GM12878 (cell line): ENCODE data around the gene XG. TPM values are rescaled to one million over a fixed set of nuclear protein-coding genes. Genes with fewer than 3 reads are reported as not detected.

ENCODE experiments used
- ATAC-seq: fragments of 200-7000 bp; cut with Tn5 transposase; 3 replicates; pipeline ENCODE4 v1.9.1; 2020; ENCODE audit warnings: mild to moderate bottlenecking, moderate library complexity
- BruUV-seq: library from RNA; stranded (reverse); fragments of 400-500 nt; replicated peaks from 2 replicates; lab custom pipeline; 2021; lab: Mats Ljungman, UMichigan
- CTCF ChIA-PET: fragments of 300-600 bp; sonication (Branson Sonifier 250); formaldehyde crosslinking; extraction: SDS; loops from one replicate; lab custom pipeline; 2021; ENCODE audit warnings: inconsistent platforms; lab: Yijun Ruan, JAX
- POLR2A ChIA-PET: fragments of 350-600 bp; formaldehyde crosslinking; extraction: SDS; loops from one replicate; lab custom pipeline; 2021; ENCODE audit warnings: inconsistent platforms; lab: Charles Lee
- RAD21 ChIA-PET: fragments of 300-600 bp; sonication (Branson Sonifier 250); formaldehyde crosslinking; loops from one replicate; lab custom pipeline; 2023; ENCODE audit warnings: antibody characterized with exemption; ENCODE audit not compliant: unreplicated experiment; lab: Charles Lee
- SMC1A ChIA-PET: fragments of 300-600 bp; sonication (Branson Sonifier 250); formaldehyde crosslinking; loops from one replicate; lab custom pipeline; 2023; ENCODE audit not compliant: unreplicated experiment, uncharacterized antibody; lab: Charles Lee
- DNase-seq: peaks from one replicate; pipeline ENCODE4 v3.0.0-alpha.2; 2011; ENCODE audit warnings: low read depth, low spot score
- FAIRE-seq: peaks from 3 replicates; lab custom pipeline; 2011; peaks lifted over from hg19 to GRCh38; lab: Jason Lieb, UNC
- H2AFZ ChIP-seq: 2 replicates; pipeline ENCODE4 v1.6.0; 2011; ENCODE audit warnings: low read depth, low read length, control low read depth; ENCODE audit not compliant: control insufficient read depth
- H3K27ac ChIP-seq: 2 replicates; pipeline ENCODE4 v1.5.1; 2011; ENCODE audit warnings: control low read depth; ENCODE audit not compliant: control insufficient read depth, insufficient read depth
- H3K27me3 ChIP-seq, 2 experiments: replicated peaks in 1 of 2; 2 replicates each; pipeline versions ENCODE4 v1.6.0 to v1.6.1; 2011; ENCODE audit warnings: low read length in 1 of 2; ENCODE audit not compliant: control insufficient read depth in 2 of 2, insufficient read depth in 2 of 2
- H3K36me3 ChIP-seq, 2 experiments: 2 replicates each; pipeline ENCODE4 v1.5.1; 2011; ENCODE audit warnings: low read length in 1 of 2; ENCODE audit not compliant: control insufficient read depth in 2 of 2, insufficient read depth in 2 of 2
- H3K4me1 ChIP-seq: 2 replicates; pipeline ENCODE4 v1.6.1; 2011; ENCODE audit warnings: mild to moderate bottlenecking, low read length, moderate library complexity, mixed read lengths; ENCODE audit not compliant: control insufficient read depth, insufficient read depth
- H3K4me2 ChIP-seq: 2 replicates; pipeline ENCODE4 v1.6.0; 2011; ENCODE audit warnings: control low read depth; ENCODE audit not compliant: control insufficient read depth, insufficient read depth
- H3K4me3 ChIP-seq: fragments of 200-600 bp; sonication (generic); 2 replicates; pipeline ENCODE4 v1.5.1; 2016
- H3K79me2 ChIP-seq: 2 replicates; pipeline ENCODE4 v1.6.0; 2011; ENCODE audit warnings: low read length; ENCODE audit not compliant: control insufficient read depth, insufficient read depth
- H3K9ac ChIP-seq: 2 replicates; pipeline ENCODE4 v1.8.0; 2011; ENCODE audit warnings: low read length, control low read depth, mixed read lengths; ENCODE audit not compliant: control insufficient read depth, insufficient read depth
- H3K9me3 ChIP-seq: replicated peaks from 3 replicates; pipeline ENCODE4 v1.5.1; 2011; ENCODE audit warnings: mild to moderate bottlenecking, low read length; ENCODE audit not compliant: control insufficient read depth, insufficient read depth
- H4K20me1 ChIP-seq: 2 replicates; pipeline ENCODE4 v1.6.0; 2011; ENCODE audit not compliant: control insufficient read depth, insufficient read depth
- ASH2L ChIP-seq: fragments of 300-600, 200-600 bp; sonication (generic); IDR thresholded peaks from 2 replicates; pipeline ENCODE4 v1.6.1; 2017; ENCODE audit warnings: low read depth, mild to moderate bottlenecking, borderline replicate concordance
- CHD4 ChIP-seq: fragments of 200-600 bp; sonication (generic); IDR thresholded peaks from 2 replicates; pipeline ENCODE4 v1.6.1; 2016; ENCODE audit warnings: mild to moderate bottlenecking
- DPF2 ChIP-seq: fragments of 450-650 bp; IDR thresholded peaks from 2 replicates; pipeline ENCODE4 v1.6.1; 2017; ENCODE audit warnings: mild to moderate bottlenecking
- ESRRA ChIP-seq: IDR thresholded peaks from 2 replicates; pipeline ENCODE4 v1.6.1; 2012; ENCODE audit warnings: mild to moderate bottlenecking, low read length, improper control_type of control experiment
- MYB ChIP-seq: fragments of 150-350 bp; IDR thresholded peaks from 2 replicates; pipeline ENCODE4 v1.6.1; 2014; ENCODE audit warnings: mild to moderate bottlenecking, low read depth, low read length, borderline replicate concordance
- SIN3A ChIP-seq: IDR thresholded peaks from 2 replicates; pipeline ENCODE4 v1.6.1; 2012; ENCODE audit warnings: low read depth, low read length, improper control_type of control experiment
- SMAD1 ChIP-seq: fragments of 450-650 bp; IDR thresholded peaks from 2 replicates; pipeline ENCODE4 v1.6.1; 2018; ENCODE audit warnings: mild to moderate bottlenecking, low read depth; ENCODE audit not compliant: partially characterized antibody
- SREBF2 ChIP-seq: IDR thresholded peaks from 2 replicates; pipeline ENCODE4 v1.6.1; 2012; ENCODE audit warnings: mild to moderate bottlenecking, low read length
- WGBS: methylation state at CpG from one replicate; pipeline ENCODE4 v1.1.6; 2016; ENCODE audit warnings: low lambda C conversion rate; ENCODE audit not compliant: insufficient replicate concordance, insufficient coverage; ENCODE audit errors: missing lambda C conversion rate; 5-methylcytosine and 5-hydroxymethylcytosine counted together
- in situ Hi-C: fragments of 300-500 bp; cut with MboI; formaldehyde crosslinking; loops from 9 replicates; pipeline ENCODE4 v1.14.3; 2018; ENCODE audit warnings: mixed read lengths
- intact Hi-C: fragments of 100-400 bp; cut with micrococcal nuclease; formaldehyde crosslinking; loops from one replicate; pipeline ENCODE4 v1.14.2; 2022; ENCODE audit not compliant: unreplicated experiment
- polyA plus RNA-seq, 11 experiments: library from polyadenylated mRNA; depleted of rRNA in 4 of 11; unstranded in 6 of 11; stranded (reverse) in 5 of 11; fragments of >200 nt; fragmentation: Nextera tagmentation in 4 of 11; fragmentation: Illumina TruSeq in 1 of 11; extraction: Ambion mirVana in 4 of 11; extraction: Trizol in 1 of 11; gene quantifications; 1 replicate in 1 of 11; 2 replicates in 10 of 11; pipeline versions ENCODE4 v1.2.1 to v1.2.3, GENCODE V29; 2011 to 2016; ENCODE audit warnings: inconsistent platforms in 2 of 11, missing spikeins in 2 of 11, low read depth in 1 of 11
- total RNA-seq, 4 experiments: library from RNA; depleted of rRNA in 3 of 4; stranded (reverse); fragments of >200 nt in 3 of 4; fragmentation: Illumina TruSeq in 1 of 4; extraction: Trizol in 1 of 4; gene quantifications; 2 replicates each; pipeline versions ENCODE4 v1.2.1 to v1.2.3, GENCODE V29; 2013 to 2021
- TF ChIP-seq, protein P1 (sequence below): IDR thresholded peaks from 2 replicates; pipeline ENCODE4 v1.6.1; 2012; ENCODE audit warnings: low read depth, low read length, improper control_type of control experiment

The XG gene
- total and polyA plus RNA-seq, 10 of the 15 experiments (the other 5 are each of a cell fraction or from before 2014, with no cell fraction given): not detected

DNA sequence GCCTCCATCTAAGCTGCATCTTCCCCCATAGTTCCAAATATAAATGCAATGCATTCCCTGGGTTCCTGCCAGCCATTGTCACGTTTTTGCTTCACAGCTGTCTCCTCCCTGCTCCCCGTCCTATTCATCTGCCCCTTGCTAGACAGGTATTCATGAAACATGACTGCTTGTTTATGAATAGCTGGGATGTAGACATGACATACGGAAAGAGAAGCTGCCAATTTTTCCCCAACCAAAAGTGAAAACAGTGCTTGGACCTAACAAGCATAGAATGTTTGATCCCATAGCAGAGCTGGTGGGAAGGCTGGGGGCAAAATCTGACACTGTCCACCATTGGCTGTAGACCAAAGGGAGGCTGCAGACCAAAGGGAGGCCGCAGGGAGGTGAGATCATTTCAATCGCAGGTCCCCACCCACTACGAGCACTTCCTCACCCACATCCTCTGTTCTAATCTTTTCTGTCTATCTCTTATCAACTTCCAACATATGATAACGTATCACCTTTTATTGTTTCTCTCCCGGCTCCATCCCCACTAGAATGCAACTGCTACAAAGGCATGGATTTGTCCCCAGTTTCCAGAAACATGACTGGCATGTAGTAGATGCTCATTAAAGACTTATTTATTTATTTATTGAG, 68.4 kb downstream of the XG start:
- H3K79me2 ChIP-seq: no peaks in the 10 kb centered on the region
- ChIA-PET CTCF (interaction anchor here (1.3 to 2.8 kb wide), 3 partner anchors 9 to 38 kb away, joined by 3 to 10 read pairs (median 5); no protein-coding TSS in a partner anchor), POLR2A (no interaction called here), RAD21 (no interaction called here), SMC1A (interaction anchor here (1.8 kb wide), 1 partner anchor 38 kb away, joined by 5 read pairs; no protein-coding TSS in a partner anchor)
- H3K4me2 ChIP-seq: no peak overlapping the region
- no peak overlapping the region for H3K27ac ChIP-seq
- no peak overlapping the region for H3K4me3 ChIP-seq
- no peaks in the 10 kb centered on the region for H3K36me3 ChIP-seq
- ATAC-seq (no peak), DNase-seq (no peak), FAIRE-seq (no peak)
- H4K20me1 ChIP-seq: no peaks in the 10 kb centered on the region
- H3K27me3 ChIP-seq: no peaks in the 10 kb centered on the region; a peak in 1 of 4 replicates
- intact Hi-C loops (no loop called here), in situ Hi-C loops (no loop called here)
- no peaks in the 10 kb centered on the region for H3K9me3 ChIP-seq
- H3K4me1 ChIP-seq: no peaks in the 10 kb centered on the region
- WGBS: 21% methylated on average over 8 of the region's 8 CpGs
- TF ChIP-seq SIN3A (no peak), SMAD1 (no peak), ASH2L (no peak), ESRRA (no peak), DPF2 (no peak), CHD4 (no peak), MYB (no peak), SREBF2 (no peak)
- TF ChIP-seq, protein P1, sequence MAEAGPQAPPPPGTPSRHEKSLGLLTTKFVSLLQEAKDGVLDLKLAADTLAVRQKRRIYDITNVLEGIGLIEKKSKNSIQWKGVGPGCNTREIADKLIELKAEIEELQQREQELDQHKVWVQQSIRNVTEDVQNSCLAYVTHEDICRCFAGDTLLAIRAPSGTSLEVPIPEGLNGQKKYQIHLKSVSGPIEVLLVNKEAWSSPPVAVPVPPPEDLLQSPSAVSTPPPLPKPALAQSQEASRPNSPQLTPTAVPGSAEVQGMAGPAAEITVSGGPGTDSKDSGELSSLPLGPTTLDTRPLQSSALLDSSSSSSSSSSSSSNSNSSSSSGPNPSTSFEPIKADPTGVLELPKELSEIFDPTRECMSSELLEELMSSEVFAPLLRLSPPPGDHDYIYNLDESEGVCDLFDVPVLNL: no peak
- no TSS peak for BruUV-seq
- H3K9ac ChIP-seq: no peak overlapping the region
- H2AFZ ChIP-seq: no peak overlapping the region
